GM18870 (cell line): ENCODE data around the gene MRPL44.
"Not testable (repeated sequence)": the region's sequence is repeated elsewhere in the genome, so short reads cannot be mapped to it uniquely, and the experiment has no call there.

ENCODE experiments used
- ATAC-seq: cut with Tn5 transposase; IDR thresholded peaks from one replicate; pipeline ENCODE4 v1.9.1; 2021; ENCODE audit warnings: moderate library complexity; ENCODE audit not compliant: unreplicated experiment

MRPL44 gene

GRCh38 chr2:224000662-224001061, 43.4 kb downstream of the MRPL44 start:
- ATAC-seq = not testable (repeated sequence)

- ATAC-seq = no peak
Observed at GRCh38 chr2:224004105-224004695, 46.9 kb downstream of the MRPL44 start.

GRCh38 chr2:224008702-224009261, 51.5 kb downstream of the MRPL44 start:
- ATAC-seq = no peak

GRCh38 chr2:224009605-224010315, 52.5 kb downstream of the MRPL44 start:
- ATAC-seq = no peak

GRCh38 chr2:224011837-224012236, 54.6 kb downstream of the MRPL44 start:
- no peak for ATAC-seq

GRCh38 chr2:224014336-224014735, 57.1 kb downstream of the MRPL44 start:
- ATAC-seq = no peak

GRCh38 chr2:224016963-224017362, 59.7 kb downstream of the MRPL44 start:
- no peak for ATAC-seq
